Neutrophil (primary cell): ENCODE results near the gene PPP1R3F.

Experiments used
- H3K27ac ChIP-seq: fragments of 200-600 bp; sonication (generic); 2 replicates; pipeline ENCODE4 v1.5.1; 2016; ENCODE audit warnings: mild to moderate bottlenecking, moderate library complexity
- H3K27me3 ChIP-seq: fragments of 200-600 bp; sonication (generic); 2 replicates; pipeline ENCODE4 v1.6.0; 2016; ENCODE audit warnings: mild to moderate bottlenecking
- H3K36me3 ChIP-seq: fragments of 200-600 bp; sonication (generic); 2 replicates; pipeline ENCODE4 v1.5.1; 2017
- H3K4me1 ChIP-seq, 2 experiments: fragments of 200-600 bp in 1 of 2; sonication (generic) in 1 of 2; 1 replicate in 1 of 2; 2 replicates in 1 of 2; pipeline versions ENCODE4 v1.5.1 to v1.6.1; 2013 to 2016; ENCODE audit warnings: low read depth in 1 of 2, low read length in 1 of 2, mild to moderate bottlenecking in 1 of 2, moderate library complexity in 1 of 2; ENCODE audit not compliant: control insufficient read depth in 1 of 2, insufficient read depth in 1 of 2
- H3K4me3 ChIP-seq, 2 experiments: fragments of 200-600 bp in 1 of 2; sonication (generic) in 1 of 2; 1 replicate in 1 of 2; 2 replicates in 1 of 2; pipeline ENCODE4 v1.5.1; 2013 to 2016; ENCODE audit warnings: low read depth in 1 of 2, low read length in 1 of 2, mild to moderate bottlenecking in 1 of 2, moderate library complexity in 1 of 2
- H3K9me3 ChIP-seq: fragments of 200-600 bp; sonication (generic); 2 replicates; pipeline ENCODE4 v1.5.1; 2016
- TF ChIP-seq, protein P1 (sequence below): fragments of 200-600 bp; sonication (generic); IDR thresholded peaks from 2 replicates; pipeline ENCODE4 v1.5.1; 2016; ENCODE audit warnings: antibody characterized with exemption

The PPP1R3F gene

DNA sequence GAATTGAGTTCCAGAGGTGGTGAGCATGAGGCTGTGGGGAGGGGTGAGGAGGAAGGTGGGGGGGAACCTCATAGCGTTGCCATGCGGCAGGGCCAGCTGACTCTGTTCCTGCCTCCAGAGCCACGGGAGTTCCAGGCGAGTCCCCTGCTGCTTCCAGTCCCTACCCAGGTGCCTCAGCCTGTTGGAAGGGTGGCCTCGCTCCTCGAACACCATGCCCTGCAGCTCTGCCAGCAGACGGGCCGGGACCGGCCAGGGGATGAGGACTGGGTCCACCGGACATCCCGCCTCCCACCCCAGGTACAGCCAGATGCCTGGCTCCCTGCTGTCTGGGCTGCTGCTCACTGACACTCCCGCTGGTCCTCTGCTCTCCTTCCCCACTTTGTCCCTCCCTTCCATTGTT lies 26.4 kb upstream of the PPP1R3F start:
- Histone ChIP-seq H3K4me1 (peaks cover 13 to 15% of the 10 kb centered on the region in 2 experiments), H3K27ac (no peak overlapping the region), H3K9me3 (no peaks in the 10 kb centered on the region), H3K27me3 (no peaks in the 10 kb centered on the region), H3K36me3 (peaks cover 42% of the 10 kb centered on the region), H3K4me3 (no peak overlapping the region)
- TF ChIP-seq, protein P1, sequence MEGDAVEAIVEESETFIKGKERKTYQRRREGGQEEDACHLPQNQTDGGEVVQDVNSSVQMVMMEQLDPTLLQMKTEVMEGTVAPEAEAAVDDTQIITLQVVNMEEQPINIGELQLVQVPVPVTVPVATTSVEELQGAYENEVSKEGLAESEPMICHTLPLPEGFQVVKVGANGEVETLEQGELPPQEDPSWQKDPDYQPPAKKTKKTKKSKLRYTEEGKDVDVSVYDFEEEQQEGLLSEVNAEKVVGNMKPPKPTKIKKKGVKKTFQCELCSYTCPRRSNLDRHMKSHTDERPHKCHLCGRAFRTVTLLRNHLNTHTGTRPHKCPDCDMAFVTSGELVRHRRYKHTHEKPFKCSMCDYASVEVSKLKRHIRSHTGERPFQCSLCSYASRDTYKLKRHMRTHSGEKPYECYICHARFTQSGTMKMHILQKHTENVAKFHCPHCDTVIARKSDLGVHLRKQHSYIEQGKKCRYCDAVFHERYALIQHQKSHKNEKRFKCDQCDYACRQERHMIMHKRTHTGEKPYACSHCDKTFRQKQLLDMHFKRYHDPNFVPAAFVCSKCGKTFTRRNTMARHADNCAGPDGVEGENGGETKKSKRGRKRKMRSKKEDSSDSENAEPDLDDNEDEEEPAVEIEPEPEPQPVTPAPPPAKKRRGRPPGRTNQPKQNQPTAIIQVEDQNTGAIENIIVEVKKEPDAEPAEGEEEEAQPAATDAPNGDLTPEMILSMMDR = no peak

DNA sequence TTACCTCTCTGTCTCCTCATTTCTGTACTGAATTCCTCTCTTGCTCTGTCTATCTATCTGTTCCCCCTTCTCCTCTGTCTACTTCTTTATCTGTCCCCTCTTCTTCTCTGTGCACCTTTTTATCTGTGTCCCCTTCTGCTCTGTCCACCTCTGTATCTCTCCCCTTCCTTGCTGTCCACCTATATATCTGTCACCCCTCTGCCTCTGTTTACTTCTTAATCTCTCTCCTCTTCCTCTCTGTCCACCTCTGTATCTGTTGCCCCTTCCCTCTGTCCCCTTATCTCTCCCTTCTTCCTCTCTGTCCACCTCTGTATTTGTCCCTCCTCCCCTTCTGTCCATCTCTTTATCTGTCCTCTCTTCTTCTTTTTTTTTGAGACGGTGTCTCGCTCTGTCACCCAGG lies 25.4 kb upstream of the PPP1R3F start:
- peaks cover 52% of the 10 kb centered on the region for H3K36me3 ChIP-seq
- TF ChIP-seq, protein P1 = no peak
- peaks cover 4 to 6% of the 10 kb centered on the region in 2 experiments for H3K4me1 ChIP-seq
- H3K27ac ChIP-seq = no peak overlapping the region
- no peaks in the 10 kb centered on the region for H3K27me3 ChIP-seq
- no peaks in the 10 kb centered on the region for H3K9me3 ChIP-seq
- H3K4me3 ChIP-seq = no peak overlapping the region

DNA sequence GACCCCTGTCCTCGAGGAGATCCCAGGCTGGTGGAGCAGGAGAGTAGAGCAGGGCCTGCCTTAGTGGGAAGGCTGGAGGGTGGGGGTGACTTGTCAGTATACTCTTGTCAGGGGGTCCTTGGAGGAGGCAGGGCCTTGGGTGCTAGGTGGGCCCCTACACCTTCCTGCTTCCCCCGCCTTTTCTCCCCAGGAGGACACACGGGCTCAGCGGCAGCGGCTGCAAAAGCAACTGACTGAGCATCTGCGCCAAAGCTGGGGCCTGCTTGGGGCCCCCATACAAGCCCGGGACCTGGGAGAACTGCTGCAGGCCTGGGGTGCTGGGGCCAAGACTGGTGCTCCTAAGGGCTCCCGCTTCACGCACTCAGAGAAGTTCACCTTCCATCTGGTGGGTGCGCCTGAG lies 23.1 kb upstream of the PPP1R3F start:
- H3K4me3 ChIP-seq = no peak overlapping the region
- H3K36me3 ChIP-seq = peaks cover 75% of the 10 kb centered on the region
- no peaks in the 10 kb centered on the region for H3K4me1 ChIP-seq
- no peak overlapping the region for H3K27ac ChIP-seq
- H3K9me3 ChIP-seq = no peaks in the 10 kb centered on the region
- no peaks in the 10 kb centered on the region for H3K27me3 ChIP-seq
- TF ChIP-seq, protein P1 = no peak

DNA sequence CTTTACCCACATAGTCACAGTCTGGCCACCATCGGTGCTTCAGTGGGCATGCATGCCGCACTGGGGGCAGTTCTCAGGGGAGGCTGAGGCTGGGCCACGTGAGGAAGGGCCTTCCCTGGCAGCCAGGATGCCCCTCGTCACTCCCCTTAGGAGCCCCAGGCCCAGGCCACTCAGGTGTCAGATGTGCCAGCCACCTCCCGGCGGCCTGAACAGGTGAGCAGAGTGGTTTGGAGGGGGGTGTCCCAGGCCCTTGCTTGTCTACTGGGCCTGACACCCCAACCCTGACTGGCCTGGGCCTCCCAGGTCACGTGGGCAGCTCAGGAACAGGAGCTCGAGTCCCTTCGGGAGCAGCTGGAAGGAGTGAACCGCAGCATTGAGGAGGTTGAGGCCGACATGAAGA lies 22.2 kb upstream of the PPP1R3F start:
- TF ChIP-seq, protein P1 = no peak
- Histone ChIP-seq H3K27ac (no peak overlapping the region), H3K9me3 (no peaks in the 10 kb centered on the region), H3K36me3 (peaks cover 77% of the 10 kb centered on the region), H3K4me1 (no peaks in the 10 kb centered on the region), H3K4me3 (no peak overlapping the region), H3K27me3 (no peaks in the 10 kb centered on the region)

DNA sequence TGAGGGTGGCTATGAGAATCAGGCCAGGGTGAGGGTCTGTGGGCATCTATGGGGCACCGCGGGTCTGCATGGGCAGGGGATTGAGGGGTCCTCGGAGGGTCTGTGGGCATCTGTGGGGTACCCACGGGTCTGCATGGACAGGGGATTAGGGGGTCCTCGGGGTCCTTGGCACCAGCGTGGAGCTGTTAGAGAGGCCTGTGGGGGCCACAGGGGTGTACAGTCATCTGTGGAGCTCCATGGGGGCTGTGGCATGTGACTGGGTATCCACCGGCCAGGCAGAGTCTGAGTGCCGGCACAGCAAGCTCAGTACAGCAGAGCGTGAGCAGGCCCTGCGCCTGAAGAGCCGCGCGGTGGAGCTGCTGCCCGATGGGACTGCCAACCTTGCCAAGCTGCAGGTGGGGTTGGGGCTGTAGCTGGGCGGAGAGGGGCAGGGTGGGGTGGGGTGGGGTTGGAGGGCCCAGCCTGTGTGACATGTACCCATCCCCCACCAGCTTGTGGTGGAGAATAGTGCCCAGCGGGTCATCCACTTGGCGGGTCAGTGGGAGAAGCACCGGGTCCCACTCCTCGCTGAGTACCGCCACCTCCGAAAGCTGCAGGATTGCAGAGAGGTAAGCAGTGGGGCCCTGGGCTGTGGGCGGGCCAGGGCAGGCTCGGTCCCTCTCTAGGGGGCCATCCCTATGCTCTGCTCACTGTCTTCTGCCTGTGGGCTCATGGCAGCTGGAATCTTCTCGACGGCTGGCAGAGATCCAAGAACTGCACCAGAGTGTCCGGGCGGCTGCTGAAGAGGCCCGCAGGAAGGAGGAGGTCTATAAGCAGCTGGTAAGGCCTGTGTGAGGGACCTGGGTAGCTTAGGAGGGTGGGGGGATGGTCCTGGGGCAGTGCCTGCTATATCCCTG lies 21.4 kb upstream of the PPP1R3F start:
- no peak overlapping the region for H3K27ac ChIP-seq
- H3K9me3 ChIP-seq = no peaks in the 10 kb centered on the region
- TF ChIP-seq, protein P1 = no peak
- peaks cover 69% of the 10 kb centered on the region for H3K36me3 ChIP-seq
- no peak overlapping the region for H3K4me3 ChIP-seq
- H3K27me3 ChIP-seq = no peaks in the 10 kb centered on the region
- H3K4me1 ChIP-seq = no peaks in the 10 kb centered on the region
